ENCODE measurements around the gene TUG1.

TUG1 gene

DNA sequence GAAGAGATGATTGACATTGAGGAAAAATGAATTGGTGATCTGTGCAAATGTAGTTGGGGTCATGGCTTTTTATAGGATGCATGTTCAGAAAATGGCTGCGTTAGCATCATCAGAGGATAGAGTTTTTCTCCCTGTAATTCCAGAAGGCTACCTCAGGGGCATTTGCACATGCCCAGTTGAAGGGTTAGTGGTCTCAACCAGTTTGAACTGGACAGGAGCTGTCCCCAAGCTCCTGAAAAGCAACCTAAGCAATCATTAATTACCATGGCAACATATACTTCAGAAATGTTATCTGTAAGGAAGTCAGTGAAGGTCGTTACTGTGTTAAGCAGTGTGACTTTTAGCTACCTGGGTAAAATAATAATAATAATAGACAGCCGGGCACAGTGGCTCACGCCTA is 29.3 kb downstream of the TUG1 start:
- H3K4me1 ChIP-seq (ENCODE audit: insufficient read depth, low read length), result no peaks in the 10 kb centered on the region
- H3K36me3 ChIP-seq (ENCODE audit: insufficient read depth, low read length), result no peaks in the 10 kb centered on the region
- no peak overlapping the region for H3K9ac ChIP-seq (ENCODE audit: low read depth, low read length)
- H3K9me3 ChIP-seq (ENCODE audit: control insufficient read depth, insufficient read depth, low read length), result no peaks in the 10 kb centered on the region

GRCh38 chr22:31001124-31001770 is 32.2 kb downstream of the TUG1 start:
- H3K4me1 ChIP-seq (ENCODE audit: insufficient read depth, low read length), result no peaks in the 10 kb centered on the region
- H3K9me3 ChIP-seq (ENCODE audit: control insufficient read depth, insufficient read depth, low read length), result no peaks in the 10 kb centered on the region
- H3K36me3 ChIP-seq (ENCODE audit: insufficient read depth, low read length), result no peaks in the 10 kb centered on the region
- H3K9ac ChIP-seq (ENCODE audit: low read depth, low read length), result no peak overlapping the region

DNA sequence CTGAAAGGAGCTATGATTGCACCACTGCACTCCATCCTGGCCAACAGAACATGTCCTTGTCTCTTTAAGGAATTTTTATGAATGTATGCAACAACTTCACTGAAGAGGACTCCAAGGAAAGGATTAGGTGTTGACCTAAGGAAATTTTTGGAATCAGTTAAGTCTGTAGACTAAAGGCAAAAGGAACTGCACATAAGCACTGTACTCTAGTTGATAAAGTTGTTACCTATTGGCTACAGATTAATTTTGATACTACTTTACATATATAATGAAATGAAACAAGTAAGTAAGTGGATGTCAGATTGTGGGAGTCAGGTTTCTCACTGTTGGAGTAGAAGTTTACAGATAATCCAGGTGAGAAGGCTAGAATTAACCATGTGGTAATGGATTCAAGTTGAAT is 36.5 kb downstream of the TUG1 start:
- H3K4me1 ChIP-seq (ENCODE audit: insufficient read depth, low read length), result no peaks in the 10 kb centered on the region
- H3K36me3 ChIP-seq (ENCODE audit: insufficient read depth, low read length), result no peaks in the 10 kb centered on the region
- H3K9me3 ChIP-seq (ENCODE audit: control insufficient read depth, insufficient read depth, low read length), result peaks cover 4% of the 10 kb centered on the region; the same call in 1 of the 2 replicates
- H3K9ac ChIP-seq (ENCODE audit: low read depth, low read length), result no peak overlapping the region

DNA sequence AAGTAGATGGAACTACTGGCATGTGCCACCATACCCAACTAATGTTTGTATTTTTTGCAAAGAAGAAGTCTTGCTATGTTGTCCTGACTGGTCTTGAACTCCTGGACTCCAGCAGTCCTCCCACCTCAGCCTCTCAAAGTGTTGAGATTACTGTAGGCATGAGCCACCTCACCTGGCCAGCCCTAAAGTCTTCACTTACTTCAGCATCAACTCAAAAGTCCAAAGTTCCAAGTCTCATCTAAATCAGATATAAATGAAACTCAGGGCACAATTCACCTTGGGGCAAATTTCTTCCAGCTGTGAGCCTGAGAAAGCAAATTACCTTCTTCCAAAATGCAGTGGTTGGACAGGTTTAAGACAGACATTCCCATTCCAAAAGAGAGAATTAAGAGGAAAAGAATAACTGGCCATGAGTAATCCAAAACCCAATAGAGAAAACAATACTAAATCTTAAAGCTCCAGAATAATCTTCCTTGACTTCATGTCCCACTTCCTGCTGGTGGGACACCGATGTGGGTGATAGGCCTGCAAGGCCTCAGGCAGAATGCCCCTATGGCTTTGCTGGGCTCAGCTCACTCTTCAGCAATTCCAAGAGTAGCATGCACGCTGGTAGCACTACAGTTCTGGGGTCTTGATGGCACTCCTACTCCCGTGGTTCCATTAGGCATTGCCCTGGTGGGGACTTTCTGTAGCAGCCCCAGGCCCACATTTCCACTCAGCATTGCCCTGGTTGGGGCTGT is 50.3 kb downstream of the TUG1 start:
- H3K36me3 ChIP-seq (ENCODE audit: insufficient read depth, low read length), result no peaks in the 10 kb centered on the region
- H3K9ac ChIP-seq (ENCODE audit: low read depth, low read length), result no peak overlapping the region
- peaks cover 3% of the 10 kb centered on the region; the same call in 1 of the 2 replicates for H3K4me1 ChIP-seq (ENCODE audit: insufficient read depth, low read length)
- H3K9me3 ChIP-seq (ENCODE audit: control insufficient read depth, insufficient read depth, low read length), result no peaks in the 10 kb centered on the region

DNA sequence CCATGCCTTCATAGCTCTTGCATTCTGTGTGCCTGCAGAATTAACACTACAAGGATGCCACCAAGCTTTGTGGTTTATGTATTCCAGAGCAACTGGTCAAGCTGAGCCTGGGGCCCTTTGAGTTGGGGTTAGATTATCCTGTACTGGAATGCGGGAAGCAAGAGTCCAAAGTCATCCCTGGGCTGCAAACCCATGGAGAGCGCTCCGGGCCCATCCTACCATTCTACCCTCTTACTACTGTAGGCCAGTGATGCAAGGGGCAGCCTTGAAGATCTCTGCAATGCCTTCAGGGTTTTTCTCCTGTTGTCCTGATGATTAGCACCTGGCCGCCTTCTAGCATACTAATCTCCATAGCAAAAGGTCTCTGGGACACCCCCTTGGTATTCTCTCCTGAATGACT is 51.3 kb downstream of the TUG1 start:
- H3K36me3 ChIP-seq (ENCODE audit: insufficient read depth, low read length), result no peaks in the 10 kb centered on the region

DNA sequence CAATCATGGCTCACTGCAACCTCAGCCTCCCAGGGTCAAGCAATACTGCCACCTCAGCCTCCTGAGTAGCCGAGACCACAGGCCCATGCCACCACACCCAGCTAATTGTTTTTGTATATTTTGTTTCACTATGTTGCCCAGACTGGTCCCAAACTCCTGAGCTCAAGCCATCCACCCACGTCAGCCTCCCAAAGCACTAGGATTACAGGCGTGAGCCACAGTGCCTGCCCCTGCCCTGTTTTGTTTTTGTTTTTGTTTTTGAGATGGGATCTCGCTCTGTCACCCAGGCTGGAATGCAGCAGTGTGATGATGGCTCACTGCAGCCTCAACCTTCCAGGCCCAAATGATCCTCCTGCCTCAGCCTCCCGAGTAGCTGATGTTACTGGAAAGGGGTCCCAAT is 53.5 kb downstream of the TUG1 start:
- H3K9me3 ChIP-seq (ENCODE audit: control insufficient read depth, insufficient read depth, low read length), result no peaks in the 10 kb centered on the region
- peaks cover 3% of the 10 kb centered on the region; the same call in 1 of the 2 replicates for H3K4me1 ChIP-seq (ENCODE audit: insufficient read depth, low read length)

More for the DNA sequence above, 51.3 kb downstream of the TUG1 start:
- Histone ChIP-seq H3K9me3 (ENCODE audit: control insufficient read depth, insufficient read depth, low read length) (no peaks in the 10 kb centered on the region), H3K9ac (ENCODE audit: low read depth, low read length) (no peak overlapping the region), H3K4me1 (ENCODE audit: insufficient read depth, low read length) (peaks cover 3% of the 10 kb centered on the region; the same call in 1 of the 2 replicates)

More for the DNA sequence above, 53.5 kb downstream of the TUG1 start:
- Histone ChIP-seq H3K36me3 (ENCODE audit: insufficient read depth, low read length) (no peaks in the 10 kb centered on the region), H3K9ac (ENCODE audit: low read depth, low read length) (no peak overlapping the region)

Data from ES-I3 (cell line).